Measurements from ENCODE around the gene PDLIM1. TPM values are rescaled to one million over a fixed set of nuclear protein-coding genes. Genes with fewer than 3 reads are reported as not detected.

Gene PDLIM1
- total and polyA plus RNA-seq, 2 of the 13 experiments (the other 11 are each of a cell fraction or from before 2014, with no cell fraction given) = 119 to 123 TPM

DNA sequence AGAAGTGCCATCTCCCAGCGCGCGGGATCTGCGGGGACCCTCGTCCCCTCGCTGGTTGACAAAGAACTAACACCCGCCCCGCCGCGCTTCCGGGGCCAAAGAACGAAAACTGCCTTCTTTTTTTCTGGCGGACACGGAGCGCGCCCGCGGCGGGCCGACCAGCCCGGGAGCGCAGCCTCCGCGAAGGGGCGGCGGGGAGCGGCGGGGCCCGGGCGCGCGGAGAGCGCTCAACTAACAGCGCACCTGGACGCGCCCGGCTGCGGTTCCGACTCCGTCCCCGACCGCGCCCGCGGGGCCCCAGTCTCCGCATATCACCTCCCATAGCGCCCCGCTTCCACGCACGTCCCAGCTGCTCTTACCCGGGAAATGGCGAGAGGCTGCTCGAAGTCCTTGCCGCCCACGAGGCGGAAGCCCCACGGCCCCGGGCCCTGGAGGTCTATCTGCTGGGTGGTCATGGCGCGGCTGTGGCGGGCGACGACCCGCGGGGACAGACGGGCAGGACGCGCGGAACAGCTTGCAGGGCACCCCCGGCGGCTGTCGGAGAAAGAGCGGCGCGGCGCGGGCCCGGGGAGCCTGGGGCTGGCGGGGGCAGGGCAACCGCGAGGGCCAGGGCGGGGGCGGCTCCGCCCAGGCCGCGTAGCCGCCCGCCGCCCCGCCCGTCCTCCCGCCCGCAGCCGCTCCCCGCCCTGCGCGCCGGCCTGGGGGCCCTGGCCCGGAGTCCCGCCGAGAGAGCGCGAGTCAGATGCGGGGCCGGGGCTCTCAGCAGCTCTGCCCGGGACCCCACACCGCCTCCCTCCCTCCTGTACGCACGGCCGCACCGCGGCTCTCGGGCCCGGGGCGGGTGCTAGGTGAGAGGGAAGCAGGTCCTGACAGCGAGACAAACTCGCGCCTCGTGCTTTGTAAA lies at the start of gene PDLIM1 (continued):
- TF ChIP-seq, protein P1, sequence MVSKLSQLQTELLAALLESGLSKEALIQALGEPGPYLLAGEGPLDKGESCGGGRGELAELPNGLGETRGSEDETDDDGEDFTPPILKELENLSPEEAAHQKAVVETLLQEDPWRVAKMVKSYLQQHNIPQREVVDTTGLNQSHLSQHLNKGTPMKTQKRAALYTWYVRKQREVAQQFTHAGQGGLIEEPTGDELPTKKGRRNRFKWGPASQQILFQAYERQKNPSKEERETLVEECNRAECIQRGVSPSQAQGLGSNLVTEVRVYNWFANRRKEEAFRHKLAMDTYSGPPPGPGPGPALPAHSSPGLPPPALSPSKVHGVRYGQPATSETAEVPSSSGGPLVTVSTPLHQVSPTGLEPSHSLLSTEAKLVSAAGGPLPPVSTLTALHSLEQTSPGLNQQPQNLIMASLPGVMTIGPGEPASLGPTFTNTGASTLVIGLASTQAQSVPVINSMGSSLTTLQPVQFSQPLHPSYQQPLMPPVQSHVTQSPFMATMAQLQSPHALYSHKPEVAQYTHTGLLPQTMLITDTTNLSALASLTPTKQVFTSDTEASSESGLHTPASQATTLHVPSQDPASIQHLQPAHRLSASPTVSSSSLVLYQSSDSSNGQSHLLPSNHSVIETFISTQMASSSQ (IDR thresholded peaks at IDR 0.05; ENCODE audit: low read depth) = no peak
- TF ChIP-seq, protein P1 (CRISPR knock-in tag; IDR thresholded peaks at IDR 0.05; ENCODE audit: borderline replicate concordance) = no peak
- no peak for TF ChIP-seq ATF7 (IDR thresholded peaks at IDR 0.05)
- TF ChIP-seq ATF7 (CRISPR knock-in tag; IDR thresholded peaks at IDR 0.05) = no peak
- no peak for TF ChIP-seq NPAS2 (CRISPR knock-in tag; IDR thresholded peaks at IDR 0.05; ENCODE audit: borderline replicate concordance)
- peak; percentile 33; the same call in 1 of the 2 replicates for TF ChIP-seq ISL2 (CRISPR knock-in tag; IDR thresholded peaks at IDR 0.05)
- no peak for TF ChIP-seq NBN (conservative IDR thresholded peaks at IDR 0.05)
- TF ChIP-seq CENPT (CRISPR knock-in tag; IDR thresholded peaks at IDR 0.05; ENCODE audit: low read depth) = no peak
- 0 out of 2 replicates have a peak, but pooled peaks have one; percentile 70 for TF ChIP-seq ZNF30 (CRISPR knock-in tag; IDR thresholded peaks at IDR 0.05)
- 0 out of 2 replicates have a peak, but pooled peaks have one; percentile 29 for TF ChIP-seq ZNF251 (CRISPR knock-in tag; IDR thresholded peaks at IDR 0.05)
- TF ChIP-seq, protein P2, sequence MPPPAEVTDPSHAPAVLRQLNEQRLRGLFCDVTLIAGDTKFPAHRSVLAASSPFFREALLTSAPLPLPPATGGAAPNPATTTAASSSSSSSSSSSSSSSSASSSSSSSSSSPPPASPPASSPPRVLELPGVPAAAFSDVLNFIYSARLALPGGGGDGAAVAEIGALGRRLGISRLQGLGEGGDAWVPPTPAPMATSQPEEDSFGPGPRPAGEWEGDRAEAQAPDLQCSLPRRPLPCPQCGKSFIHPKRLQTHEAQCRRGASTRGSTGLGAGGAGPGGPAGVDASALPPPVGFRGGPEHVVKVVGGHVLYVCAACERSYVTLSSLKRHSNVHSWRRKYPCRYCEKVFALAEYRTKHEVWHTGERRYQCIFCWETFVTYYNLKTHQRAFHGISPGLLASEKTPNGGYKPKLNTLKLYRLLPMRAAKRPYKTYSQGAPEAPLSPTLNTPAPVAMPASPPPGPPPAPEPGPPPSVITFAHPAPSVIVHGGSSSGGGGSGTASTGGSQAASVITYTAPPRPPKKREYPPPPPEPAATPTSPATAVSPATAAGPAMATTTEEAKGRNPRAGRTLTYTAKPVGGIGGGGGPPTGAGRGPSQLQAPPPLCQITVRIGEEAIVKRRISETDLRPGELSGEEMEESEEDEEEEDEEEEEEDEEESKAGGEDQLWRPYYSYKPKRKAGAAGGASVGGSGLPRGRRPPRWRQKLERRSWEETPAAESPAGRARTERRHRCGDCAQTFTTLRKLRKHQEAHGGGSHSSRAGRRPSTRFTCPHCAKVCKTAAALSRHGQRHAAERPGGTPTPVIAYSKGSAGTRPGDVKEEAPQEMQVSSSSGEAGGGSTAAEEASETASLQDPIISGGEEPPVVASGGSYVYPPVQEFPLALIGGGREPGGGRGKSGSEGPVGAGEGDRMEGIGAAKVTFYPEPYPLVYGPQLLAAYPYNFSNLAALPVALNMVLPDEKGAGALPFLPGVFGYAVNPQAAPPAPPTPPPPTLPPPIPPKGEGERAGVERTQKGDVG (CRISPR knock-in tag; IDR thresholded peaks at IDR 0.05; ENCODE audit: borderline replicate concordance) = no peak
- peak; percentile 20; the same call in 1 of the 2 replicates for TF ChIP-seq RXRA (CRISPR knock-in tag; IDR thresholded peaks at IDR 0.05)
- TF ChIP-seq ZNF614 (CRISPR knock-in tag; IDR thresholded peaks at IDR 0.05; ENCODE audit: borderline replicate concordance) = 0 out of 2 replicates have a peak, but pooled peaks have one; percentile 15
- no peak for TF ChIP-seq ZFP41 (CRISPR knock-in tag; IDR thresholded peaks at IDR 0.05; ENCODE audit: borderline replicate concordance)
- TF ChIP-seq, protein P3, sequence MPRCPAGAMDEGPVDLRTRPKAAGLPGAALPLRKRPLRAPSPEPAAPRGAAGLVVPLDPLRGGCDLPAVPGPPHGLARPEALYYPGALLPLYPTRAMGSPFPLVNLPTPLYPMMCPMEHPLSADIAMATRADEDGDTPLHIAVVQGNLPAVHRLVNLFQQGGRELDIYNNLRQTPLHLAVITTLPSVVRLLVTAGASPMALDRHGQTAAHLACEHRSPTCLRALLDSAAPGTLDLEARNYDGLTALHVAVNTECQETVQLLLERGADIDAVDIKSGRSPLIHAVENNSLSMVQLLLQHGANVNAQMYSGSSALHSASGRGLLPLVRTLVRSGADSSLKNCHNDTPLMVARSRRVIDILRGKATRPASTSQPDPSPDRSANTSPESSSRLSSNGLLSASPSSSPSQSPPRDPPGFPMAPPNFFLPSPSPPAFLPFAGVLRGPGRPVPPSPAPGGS (CRISPR knock-in tag; IDR thresholded peaks at IDR 0.05) = peak; percentile 43; the same call in 1 of the 2 replicates
- TF ChIP-seq MTF2 (CRISPR knock-in tag; IDR thresholded peaks at IDR 0.05; ENCODE audit: borderline replicate concordance) = no peak
- no peak for TF ChIP-seq NFIC (IDR thresholded peaks at IDR 0.05; ENCODE audit: low read length)
- TF ChIP-seq ZKSCAN1 (IDR thresholded peaks at IDR 0.05; ENCODE audit: low read length) = no peak
- no peak for TF ChIP-seq KAT2B (IDR thresholded peaks at IDR 0.05; ENCODE audit: borderline replicate concordance, low read depth, low read length)
- no peak for TF ChIP-seq CREM (IDR thresholded peaks at IDR 0.05)
- TF ChIP-seq CREM (CRISPR knock-in tag; IDR thresholded peaks at IDR 0.05) = no peak
